Measurements from ENCODE around the gene PI4KB.
A peak's percentile ranks its signal among the peaks of the same experiment; 100 is the strongest.
"Not testable (repeated sequence)": the region's sequence is repeated elsewhere in the genome, so short reads cannot be mapped to it uniquely, and the experiment has no call there.

Gene PI4KB

GRCh38 chr1:151356696-151357095 lies 29.5 kb upstream of the PI4KB start:
- no peaks in the 10 kb centered on the region for H3K79me2 ChIP-seq (ENCODE audit: insufficient read depth, low read length)
- H2AFZ ChIP-seq (ENCODE audit: low read depth, low read length, severe bottlenecking) = no peak overlapping the region
- H4K20me1 ChIP-seq (ENCODE audit: low read depth, low read length) = no peaks in the 10 kb centered on the region
- no peaks in the 10 kb centered on the region; the same call in 1 of the 2 replicates for H3K9me3 ChIP-seq (ENCODE audit: insufficient read depth, low read length)
- no peak overlapping the region for H3K27ac ChIP-seq (ENCODE audit: low read depth, low read length)
- H3K4me2 ChIP-seq (ENCODE audit: low read depth, low read length, poor library complexity, severe bottlenecking) = no peak overlapping the region
- TF ChIP-seq EZH2phosphoT487 (conservative IDR thresholded peaks at IDR 0.05; ENCODE audit: low read length) (no peak), CTCF (IDR thresholded peaks at IDR 0.05; ENCODE audit: insufficient read depth, low read length, poor library complexity, severe bottlenecking) (no peak)
- H3K9me2 ChIP-seq (replicated peaks; ENCODE audit: insufficient read depth, low read length) = no peaks in the 10 kb centered on the region
- H3K36me3 ChIP-seq (ENCODE audit: low read length) = no peaks in the 10 kb centered on the region
- no peaks in the 10 kb centered on the region for H3F3A ChIP-seq (ENCODE audit: insufficient read depth)
- H3K4me3 ChIP-seq (ENCODE audit: insufficient read depth, low read length, poor library complexity, severe bottlenecking) = no peak overlapping the region
- H3K9ac ChIP-seq (ENCODE audit: low read length) = no peak overlapping the region
- H3K27me3 ChIP-seq (ENCODE audit: low read length) = no peaks in the 10 kb centered on the region

- Histone ChIP-seq H3F3A (ENCODE audit: insufficient read depth) (no peaks in the 10 kb centered on the region), H3K4me3 (ENCODE audit: insufficient read depth, low read length, poor library complexity, severe bottlenecking) (no peak overlapping the region), H3K4me2 (ENCODE audit: low read depth, low read length, poor library complexity, severe bottlenecking) (no peak overlapping the region), H3K79me2 (ENCODE audit: insufficient read depth, low read length) (no peaks in the 10 kb centered on the region), H3K9me3 (ENCODE audit: insufficient read depth, low read length) (no peaks in the 10 kb centered on the region; the same call in 1 of the 2 replicates), H3K36me3 (ENCODE audit: low read length) (no peaks in the 10 kb centered on the region), H3K9ac (ENCODE audit: low read length) (no peak overlapping the region), H3K27ac (ENCODE audit: low read depth, low read length) (no peak overlapping the region), H3K27me3 (ENCODE audit: low read length) (no peaks in the 10 kb centered on the region), H4K20me1 (ENCODE audit: low read depth, low read length) (no peaks in the 10 kb centered on the region), H3K9me2 (replicated peaks; ENCODE audit: insufficient read depth, low read length) (no peaks in the 10 kb centered on the region), H2AFZ (ENCODE audit: low read depth, low read length, severe bottlenecking) (no peak overlapping the region)
- TF ChIP-seq CTCF (IDR thresholded peaks at IDR 0.05; ENCODE audit: insufficient read depth, low read length, poor library complexity, severe bottlenecking) (no peak), EZH2phosphoT487 (conservative IDR thresholded peaks at IDR 0.05; ENCODE audit: low read length) (no peak)
These were observed 25.0 kb upstream of the PI4KB start for GRCh38 chr1:151352021-151352718.

- not testable (repeated sequence) for H3K9ac ChIP-seq (ENCODE audit: low read length); H3K36me3 ChIP-seq (ENCODE audit: low read length); H3K27me3 ChIP-seq (ENCODE audit: low read length); H3K27ac ChIP-seq (ENCODE audit: low read depth, low read length); H3K4me2 ChIP-seq (ENCODE audit: low read depth, low read length, poor library complexity, severe bottlenecking); H3K9me3 ChIP-seq (ENCODE audit: insufficient read depth, low read length); H2AFZ ChIP-seq (ENCODE audit: low read depth, low read length, severe bottlenecking); H4K20me1 ChIP-seq (ENCODE audit: low read depth, low read length); H3K9me2 ChIP-seq (replicated peaks; ENCODE audit: insufficient read depth, low read length); H3K4me3 ChIP-seq (ENCODE audit: insufficient read depth, low read length, poor library complexity, severe bottlenecking); H3F3A ChIP-seq (ENCODE audit: insufficient read depth)
- peaks cover 11% of the 10 kb centered on the region for H3K79me2 ChIP-seq (ENCODE audit: insufficient read depth, low read length)
These were observed 23.1 kb upstream of the PI4KB start for GRCh38 chr1:151350323-151350722.

GRCh38 chr1:151347523-151348246 lies 20.5 kb upstream of the PI4KB start:
- peak overlapping the region; percentile 72 for H3K27ac ChIP-seq (ENCODE audit: low read depth, low read length)
- no peaks in the 10 kb centered on the region for H3K36me3 ChIP-seq (ENCODE audit: low read length)
- H3K79me2 ChIP-seq (ENCODE audit: insufficient read depth, low read length) = peaks cover 11% of the 10 kb centered on the region
- no peaks in the 10 kb centered on the region; the same call in 1 of the 2 replicates for H3K9me3 ChIP-seq (ENCODE audit: insufficient read depth, low read length)
- H3K27me3 ChIP-seq (ENCODE audit: low read length) = no peaks in the 10 kb centered on the region
- peak overlapping the region; percentile 53 for H3K9ac ChIP-seq (ENCODE audit: low read length)
- no peaks in the 10 kb centered on the region for H4K20me1 ChIP-seq (ENCODE audit: low read depth, low read length)
- peak overlapping the region; percentile 80 for H3K4me2 ChIP-seq (ENCODE audit: low read depth, low read length, poor library complexity, severe bottlenecking)
- no peaks in the 10 kb centered on the region for H3F3A ChIP-seq (ENCODE audit: insufficient read depth)
- no peaks in the 10 kb centered on the region for H3K9me2 ChIP-seq (replicated peaks; ENCODE audit: insufficient read depth, low read length)
- peak overlapping the region; percentile 55 for H3K4me3 ChIP-seq (ENCODE audit: insufficient read depth, low read length, poor library complexity, severe bottlenecking)
- TF ChIP-seq EZH2phosphoT487 (conservative IDR thresholded peaks at IDR 0.05; ENCODE audit: low read length) = no peak
- no peak for TF ChIP-seq CTCF (IDR thresholded peaks at IDR 0.05; ENCODE audit: insufficient read depth, low read length, poor library complexity, severe bottlenecking)
- peak overlapping the region; percentile 81 for H2AFZ ChIP-seq (ENCODE audit: low read depth, low read length, severe bottlenecking)

Measured in SU-DHL-6 (cell line).